Activated T-cell treated with anti-CD3 and anti-CD28 coated beads, Interleukin-2, amount 50 U/mL, for 1 hour (primary cell): ENCODE data around the gene OAS1.

Source experiments
- DNase-seq: peaks from one replicate; pipeline ENCODE4 v3.0.0-alpha.2; 2020

The OAS1 gene

DNA sequence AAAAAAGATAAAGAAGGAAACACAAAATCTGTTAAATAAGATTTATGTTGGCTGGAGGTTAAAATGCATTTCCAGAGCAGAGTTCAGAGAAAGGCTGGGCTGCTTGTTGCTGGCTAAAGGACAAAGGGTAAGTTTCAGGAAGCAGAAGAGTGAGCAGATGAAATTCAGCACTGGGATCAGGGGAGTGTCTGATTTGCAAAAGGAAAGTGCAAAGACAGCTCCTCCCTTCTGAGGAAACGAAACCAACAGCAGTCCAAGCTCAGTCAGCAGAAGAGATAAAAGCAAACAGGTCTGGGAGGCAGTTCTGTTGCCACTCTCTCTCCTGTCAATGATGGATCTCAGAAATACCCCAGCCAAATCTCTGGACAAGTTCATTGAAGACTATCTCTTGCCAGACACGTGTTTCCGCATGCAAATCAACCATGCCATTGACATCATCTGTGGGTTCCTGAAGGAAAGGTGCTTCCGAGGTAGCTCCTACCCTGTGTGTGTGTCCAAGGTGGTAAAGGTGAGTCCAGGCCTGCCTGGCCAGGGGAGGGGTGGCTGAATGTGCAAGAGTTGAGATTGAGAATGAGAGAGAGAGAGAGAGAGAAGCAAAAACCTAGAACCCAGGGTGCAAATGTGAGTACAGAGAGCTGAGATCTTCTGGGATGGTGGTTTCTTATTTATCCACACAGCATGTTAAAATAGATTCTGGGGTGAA lies at the start of gene OAS1:
Gene OAS1, plus strand, starts transcription at position 251 of the 703 bp plus-strand sequence. Its CDS starts 78 bp downstream, at position 329.
- no peak for DNase-seq

DNA sequence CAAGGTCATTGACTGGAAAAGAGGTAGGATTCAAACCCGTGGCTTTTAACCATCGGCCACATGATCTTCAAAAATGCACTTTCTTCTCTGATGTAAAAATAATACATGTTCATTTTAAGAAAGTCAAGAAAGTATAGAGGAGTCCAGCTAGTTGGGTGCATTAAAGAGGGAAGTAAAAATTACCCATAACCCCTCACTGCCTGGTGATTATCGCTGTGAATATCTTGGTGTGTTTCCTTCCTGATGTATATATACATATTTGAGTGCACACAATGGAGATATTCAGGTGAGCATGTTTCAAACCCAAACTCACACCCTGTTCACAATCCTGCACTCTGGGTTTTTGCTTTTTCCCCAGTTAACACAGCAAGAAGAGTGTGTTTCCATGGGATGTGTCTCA lies 47.5 kb upstream of the OAS1 start:
- DNase-seq: no peak

DNA sequence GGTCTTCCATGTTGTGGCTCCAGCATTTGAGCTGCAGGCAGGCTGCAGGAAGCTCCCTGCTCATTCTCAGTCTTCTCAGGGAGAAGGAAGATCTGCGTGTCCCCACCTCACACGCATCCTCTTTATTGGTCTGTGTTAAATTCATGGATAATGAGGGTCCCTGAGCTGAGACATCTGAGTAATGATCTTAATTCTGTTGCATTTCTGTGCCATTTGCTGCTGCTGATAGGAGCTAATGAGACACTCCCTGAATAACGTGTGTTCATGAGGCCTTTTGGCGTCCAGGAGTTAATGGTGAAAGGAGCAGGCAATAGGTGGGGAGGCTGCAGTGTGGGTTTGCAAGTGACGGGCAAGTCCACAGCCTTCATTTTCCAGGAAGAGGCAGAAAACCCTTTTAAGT lies 46.6 kb upstream of the OAS1 start:
- no peak for DNase-seq

- DNase-seq: no peak
These were observed 45.5 kb upstream of the OAS1 start for GRCh38 chr12:112861284-112861683.

GRCh38 chr12:112862636-112863290 lies 44.0 kb upstream of the OAS1 start:
- no peak for DNase-seq

- no peak for DNase-seq
These were observed 38.2 kb upstream of the OAS1 start for GRCh38 chr12:112868459-112869041.

GRCh38 chr12:112869091-112869490 lies 37.7 kb upstream of the OAS1 start:
- DNase-seq: no peak

DNA sequence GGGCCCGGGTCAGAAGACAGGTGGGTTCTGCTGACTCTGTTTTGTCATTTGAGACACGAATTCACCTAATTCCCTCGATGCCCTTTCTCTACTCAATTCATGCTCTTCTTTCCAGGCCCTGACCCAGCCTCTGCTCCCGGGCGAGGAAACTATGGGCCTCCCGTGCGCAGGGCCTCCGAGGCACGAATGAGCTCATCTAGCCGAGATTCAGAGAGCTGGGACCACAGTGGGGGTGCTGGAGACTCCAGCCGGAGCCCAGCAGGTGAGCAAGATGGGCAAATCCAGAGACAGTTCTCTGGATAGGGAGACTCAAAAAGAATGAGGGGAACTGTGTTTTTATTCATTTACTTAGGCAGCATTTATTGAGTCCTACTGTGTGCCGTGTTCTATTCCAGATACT lies 37.0 kb upstream of the OAS1 start:
- no peak for DNase-seq

DNA sequence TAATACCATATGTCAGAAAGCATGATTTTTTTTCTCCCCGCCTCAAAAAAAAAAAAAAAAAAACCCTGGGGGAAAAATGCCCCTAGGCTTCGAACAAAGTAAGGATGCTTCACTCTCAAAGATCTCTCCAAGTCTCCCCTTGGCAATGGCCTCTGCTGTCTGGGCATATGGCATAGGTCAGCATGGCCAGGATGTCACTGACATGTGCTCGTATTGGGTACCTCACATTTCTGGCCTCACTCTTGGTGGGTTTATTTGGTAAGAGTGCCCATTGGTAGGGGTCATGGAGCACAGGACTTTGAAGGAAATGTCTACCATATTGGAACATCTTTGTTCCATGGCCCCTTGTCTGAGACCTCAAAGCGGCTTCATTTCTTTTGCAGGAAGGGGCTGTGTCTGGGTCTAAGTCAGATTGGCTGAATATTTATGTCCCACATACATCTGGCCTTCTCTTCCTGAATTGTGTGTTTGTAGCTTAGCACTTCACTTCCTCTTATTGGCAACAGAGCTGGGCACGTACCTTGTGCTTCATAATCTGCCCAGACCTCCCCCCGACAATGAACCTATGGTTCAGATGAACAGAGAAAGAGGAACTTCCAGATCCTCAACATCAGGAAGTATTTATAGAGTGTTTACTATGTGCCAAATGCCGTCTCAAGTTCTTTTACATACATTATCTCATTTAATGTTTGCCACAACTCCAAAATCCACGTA lies 36.3 kb upstream of the OAS1 start:
- DNase-seq: no peak

- no peak for DNase-seq
These were observed 31.2 kb upstream of the OAS1 start for GRCh38 chr12:112875608-112876007.

- DNase-seq: no peak
These were observed 30.3 kb upstream of the OAS1 start for GRCh38 chr12:112876506-112876905.

DNA sequence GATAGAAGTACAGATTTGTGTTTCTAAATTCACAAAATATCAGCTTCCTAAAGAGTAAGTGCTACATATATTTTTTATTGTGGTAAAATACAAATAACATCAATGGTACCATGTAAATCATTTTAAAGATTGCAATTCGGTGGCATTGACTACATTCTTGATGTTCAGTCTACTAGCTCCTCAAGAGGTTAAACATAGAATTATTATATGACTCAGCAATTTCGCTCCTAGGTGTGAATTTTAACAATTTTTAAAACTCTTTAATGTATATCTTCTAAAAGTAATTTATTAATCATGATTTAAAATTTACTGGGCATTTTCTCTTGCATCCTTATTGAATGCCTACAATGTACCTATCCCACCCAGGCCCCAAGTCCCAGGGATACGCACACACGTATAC lies 29.8 kb upstream of the OAS1 start:
- DNase-seq: no peak

- no peak for DNase-seq
These were observed 28.3 kb upstream of the OAS1 start for GRCh38 chr12:112878488-112878887.

GRCh38 chr12:112879191-112879705 lies 27.5 kb upstream of the OAS1 start:
- DNase-seq: no peak

GRCh38 chr12:112881602-112882001 lies 25.2 kb upstream of the OAS1 start:
- no peak for DNase-seq

DNA sequence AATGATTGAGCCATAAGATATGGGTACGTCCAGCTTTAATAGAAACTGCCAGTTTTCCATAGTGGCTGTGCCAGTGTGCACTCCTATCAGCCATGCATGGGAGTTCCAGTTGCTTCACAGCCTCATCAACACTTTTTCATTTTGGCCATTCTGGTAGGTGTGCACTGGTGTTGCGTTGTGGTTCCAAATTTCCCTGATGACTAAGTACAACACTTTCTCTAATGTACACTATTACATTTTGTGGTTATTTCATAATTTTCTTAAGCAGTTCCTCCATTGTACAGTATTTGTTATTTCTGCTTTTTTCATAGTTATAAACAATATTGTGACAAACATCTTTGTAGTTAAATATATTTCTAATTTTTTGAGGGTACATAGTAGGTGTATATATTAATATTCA lies 21.5 kb upstream of the OAS1 start:
- no peak for DNase-seq

DNA sequence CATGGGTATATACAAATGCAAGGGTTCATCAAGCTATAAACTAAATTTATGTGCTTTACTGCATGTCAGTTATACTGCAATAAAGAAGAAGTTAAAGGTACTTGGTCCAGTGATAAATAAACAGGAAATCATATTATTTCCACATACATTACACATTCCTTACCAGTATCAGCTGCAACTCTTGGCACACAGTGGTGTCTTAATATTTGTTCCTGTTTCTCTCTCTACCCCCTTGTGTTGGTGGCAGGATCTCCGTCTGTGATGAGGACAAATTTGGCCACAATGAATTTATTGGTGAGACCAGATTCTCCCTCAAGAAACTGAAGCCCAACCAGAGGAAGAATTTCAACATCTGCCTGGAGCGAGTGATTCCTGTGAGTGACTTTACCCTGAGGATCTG lies 19.2 kb upstream of the OAS1 start:
- no peak for DNase-seq

DNA sequence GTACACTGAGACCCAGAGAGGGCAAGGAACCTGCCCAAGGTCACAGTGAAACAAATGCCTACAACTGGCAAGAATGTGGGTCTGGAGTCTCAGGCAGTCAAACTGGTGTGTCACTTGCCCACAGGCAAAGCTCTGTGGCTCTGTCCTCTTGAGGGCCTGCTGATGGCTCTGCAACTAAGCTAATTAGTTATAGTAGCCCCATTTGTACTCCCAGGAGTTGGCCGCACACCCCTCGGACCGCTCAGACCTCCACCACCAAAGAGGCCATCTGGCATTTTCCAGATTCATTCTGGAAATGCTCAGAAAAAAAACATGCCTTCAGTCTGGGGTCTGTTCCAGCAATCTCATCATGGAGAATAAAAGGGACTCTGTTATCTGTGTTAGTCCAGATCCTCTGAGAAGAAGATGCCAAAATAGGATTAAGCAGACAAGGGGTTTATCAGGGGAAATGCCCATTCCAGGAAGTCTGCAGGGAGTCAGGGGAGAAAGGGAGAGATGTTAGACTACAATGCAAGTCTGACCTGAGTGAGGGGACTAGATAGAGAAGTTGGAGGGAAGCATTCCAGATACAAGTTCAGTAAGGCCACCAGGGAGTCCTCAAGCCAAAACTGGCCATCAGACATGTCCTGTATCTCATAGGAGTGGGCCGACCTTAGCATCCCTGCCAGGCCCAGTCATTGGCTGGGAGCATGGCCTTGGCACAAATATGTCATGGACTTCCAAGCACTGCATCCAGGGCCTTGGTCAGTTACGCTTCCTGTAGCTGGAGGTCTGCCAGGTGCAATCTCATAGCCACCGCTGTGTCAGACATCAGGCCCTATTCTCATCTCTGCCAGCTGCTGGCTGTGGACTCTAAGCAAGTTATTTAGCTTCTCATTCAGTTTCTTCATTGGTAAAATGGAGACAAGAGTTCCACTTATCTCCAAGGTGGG lies 15.4 kb upstream of the OAS1 start:
- no peak for DNase-seq

DNA sequence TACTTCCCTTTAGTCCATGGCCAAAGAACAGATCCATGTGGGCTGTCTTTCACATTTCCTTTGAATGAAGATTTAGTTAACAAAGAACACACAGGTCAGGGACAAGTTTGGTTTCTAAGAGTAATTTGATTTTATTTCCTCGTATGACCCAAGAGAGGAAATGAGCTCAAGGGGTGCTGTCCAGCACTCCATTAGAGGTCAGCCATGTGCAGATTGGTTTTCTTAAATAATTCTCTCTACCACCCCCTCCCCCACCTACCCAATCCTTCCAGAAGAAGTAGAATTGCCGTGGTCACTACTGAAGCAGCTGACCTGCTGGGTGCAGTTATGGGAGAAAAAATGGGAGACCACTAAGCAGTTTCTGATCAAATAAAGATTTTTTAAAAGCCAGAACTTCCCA lies 13.9 kb upstream of the OAS1 start:
- no peak for DNase-seq

GRCh38 chr12:112894128-112894527 lies 12.6 kb upstream of the OAS1 start:
- DNase-seq: no peak

DNA sequence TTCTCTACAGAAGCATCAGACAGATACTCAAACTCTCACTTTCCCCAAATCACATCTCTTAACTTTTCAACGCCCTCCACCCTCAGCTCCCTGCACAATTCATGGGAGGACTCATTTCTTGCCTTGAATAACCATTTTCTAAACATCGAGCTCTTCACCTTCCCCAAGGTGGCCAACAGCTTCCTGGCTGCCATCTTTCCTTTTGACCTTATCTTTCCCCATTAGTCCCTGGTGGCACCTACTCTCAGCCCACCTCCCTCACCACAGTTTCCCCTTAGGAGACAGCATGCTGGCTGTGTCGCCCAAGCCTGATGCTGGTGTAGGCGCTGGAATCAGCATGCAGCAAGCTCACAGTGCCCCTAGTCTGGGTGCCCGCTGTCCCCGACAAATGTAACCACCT lies 8.4 kb upstream of the OAS1 start:
- no peak for DNase-seq
